ENCODE data around the gene EFTUD2.

- no peak for TF ChIP-seq CTCF (IDR thresholded peaks at IDR 0.05 in 2 of 3, conservative IDR thresholded peaks at IDR 0.05 in 1 of 3; ENCODE audit: insufficient read depth in 2 of 3, low read depth in 1 of 3, low read length in 3 of 3)
- no peak for TF ChIP-seq HDAC6 (IDR thresholded peaks at IDR 0.05; ENCODE audit: low read depth, low read length)
- TF ChIP-seq TEAD4 (IDR thresholded peaks at IDR 0.05; ENCODE audit: low read length): no peak
- TF ChIP-seq TEAD4 (CRISPR knock-in tag; IDR thresholded peaks at IDR 0.05; ENCODE audit: borderline replicate concordance): no peak
- no peak for TF ChIP-seq MXI1 (IDR thresholded peaks at IDR 0.05; ENCODE audit: low read depth, low read length)
- no peak for TF ChIP-seq FIP1L1 (IDR thresholded peaks at IDR 0.05; ENCODE audit: low read depth, low read length, poor library complexity, severe bottlenecking)
- TF ChIP-seq POLR2A (conservative IDR thresholded peaks at IDR 0.05): no peak
- no peak for TF ChIP-seq PYGO2 (tag; IDR thresholded peaks at IDR 0.05)
- TF ChIP-seq POLR2AphosphoS5 (IDR thresholded peaks at IDR 0.05; ENCODE audit: control insufficient read depth, insufficient read depth, low read depth, low read length): no peak
- TF ChIP-seq HOXB6 (CRISPR knock-in tag; IDR thresholded peaks at IDR 0.05; ENCODE audit: borderline replicate concordance): no peak
- TF ChIP-seq ZNF354B (CRISPR knock-in tag; IDR thresholded peaks at IDR 0.05): no peak
- no peak for TF ChIP-seq HDAC2 (IDR thresholded peaks at IDR 0.05)
- TF ChIP-seq CREB5 (CRISPR knock-in tag; IDR thresholded peaks at IDR 0.05): no peak
- no peak for TF ChIP-seq ZNF274 (IDR thresholded peaks at IDR 0.05; ENCODE audit: borderline replicate concordance, low read depth, low read length)
These were observed 5.0 kb upstream of the EFTUD2 start for GRCh38 chr17:44904001-44904984.

Data from K562 (cell line).